ENCODE data around the gene TMX1.

GRCh38 chr14:51290132-51290531 is 50.1 kb downstream of the TMX1 start:
- TF ChIP-seq CTCF (IDR thresholded peaks at IDR 0.05 in 2 of 3, conservative IDR thresholded peaks at IDR 0.05 in 1 of 3; ENCODE audit: borderline replicate concordance in 1 of 3, insufficient read depth in 1 of 3, low read depth in 2 of 3, low read length in 2 of 3) (no peak), EZH2 (IDR thresholded peaks at IDR 0.05) (no peak), FOSL1 (IDR thresholded peaks at IDR 0.05; ENCODE audit: low read depth) (no peak), POLR2A (IDR thresholded peaks at IDR 0.05; ENCODE audit: borderline replicate concordance, extremely low read depth, insufficient read depth, insufficient read length) (no peak), ELF1 (IDR thresholded peaks at IDR 0.05; ENCODE audit: borderline replicate concordance, low read depth) (no peak), CEBPB (IDR thresholded peaks at IDR 0.05; ENCODE audit: low read depth) (no peak), RAD21 (IDR thresholded peaks at IDR 0.05; ENCODE audit: low read depth) (no peak), MAX (IDR thresholded peaks at IDR 0.05) (no peak), POLR2AphosphoS5 (IDR thresholded peaks at IDR 0.05; ENCODE audit: low read depth, low read length) (no peak), REST (IDR thresholded peaks at IDR 0.05; ENCODE audit: low read depth) (no peak), ZBTB33 (IDR thresholded peaks at IDR 0.05; ENCODE audit: extremely low read depth, insufficient replicate concordance, low read length) (no peak), ATF3 (IDR thresholded peaks at IDR 0.05) (no peak)
